Osteoblast (primary cell): ENCODE data around the gene COLEC12. TPM values are rescaled to one million over a fixed set of nuclear protein-coding genes. Genes with fewer than 3 reads are reported as not detected.

Source experiments
- DNase-seq: peaks from one replicate; pipeline ENCODE4 v3.0.0; 2011; ENCODE audit warnings: low spot score, mixed read lengths; ENCODE audit not compliant: insufficient read length; ENCODE audit errors: missing footprints
- H2AFZ ChIP-seq: 2 replicates; pipeline ENCODE4 v1.6.0; 2011; ENCODE audit warnings: mild to moderate bottlenecking, low read length
- H3K27ac ChIP-seq: 2 replicates; pipeline ENCODE4 v1.5.1; 2011; ENCODE audit warnings: mild to moderate bottlenecking, low read depth, low read length, moderate library complexity
- H3K27me3 ChIP-seq: 2 replicates; pipeline ENCODE4 v1.6.0; 2012; ENCODE audit warnings: mild to moderate bottlenecking, control low read depth, inconsistent platforms, low read length, moderate library complexity; ENCODE audit not compliant: insufficient read depth
- H3K36me3 ChIP-seq: 2 replicates; pipeline ENCODE4 v1.5.1; 2011; ENCODE audit warnings: mild to moderate bottlenecking, low read length, control low read depth, moderate library complexity; ENCODE audit not compliant: insufficient read depth
- H3K4me1 ChIP-seq: 2 replicates; pipeline ENCODE4 v1.5.1; 2011; ENCODE audit warnings: mild to moderate bottlenecking, low read length, control low read depth, moderate library complexity; ENCODE audit not compliant: insufficient read depth
- H3K4me2 ChIP-seq: 2 replicates; pipeline ENCODE4 v1.6.0; 2011; ENCODE audit warnings: mild to moderate bottlenecking, low read length; ENCODE audit not compliant: insufficient read depth
- H3K4me3 ChIP-seq: fragments of 200-600 bp; sonication (generic); 3 replicates; pipeline ENCODE4 v1.5.1; 2012; ENCODE audit warnings: mild to moderate bottlenecking, low read length, inconsistent platforms; ENCODE audit not compliant: insufficient read depth
- H3K79me2 ChIP-seq: 2 replicates; pipeline ENCODE4 v1.6.0; 2012; ENCODE audit warnings: mild to moderate bottlenecking, low read length, control low read depth, inconsistent platforms; ENCODE audit not compliant: insufficient read depth
- H3K9me3 ChIP-seq: 2 replicates; pipeline ENCODE4 v1.5.1; 2011; ENCODE audit warnings: low read depth, low read length, control low read depth
- H4K20me1 ChIP-seq: 2 replicates; pipeline ENCODE4 v1.6.0; 2012; ENCODE audit warnings: mild to moderate bottlenecking, low read length, control low read depth; ENCODE audit not compliant: insufficient read depth
- total RNA-seq: library from RNA; depleted of rRNA; stranded (reverse); fragments of >200 nt; gene quantifications from 2 replicates; pipeline ENCODE4 v1.2.3, GENCODE V29; 2012
- TF ChIP-seq, protein P1 (sequence below): IDR thresholded peaks from 2 replicates; pipeline ENCODE4 v1.5.1; 2011; ENCODE audit warnings: mild to moderate bottlenecking, low read depth, low read length, moderate library complexity; ENCODE audit errors: extremely low read depth

The COLEC12 gene
- total RNA-seq, 1 donor = 38.0 TPM

DNA sequence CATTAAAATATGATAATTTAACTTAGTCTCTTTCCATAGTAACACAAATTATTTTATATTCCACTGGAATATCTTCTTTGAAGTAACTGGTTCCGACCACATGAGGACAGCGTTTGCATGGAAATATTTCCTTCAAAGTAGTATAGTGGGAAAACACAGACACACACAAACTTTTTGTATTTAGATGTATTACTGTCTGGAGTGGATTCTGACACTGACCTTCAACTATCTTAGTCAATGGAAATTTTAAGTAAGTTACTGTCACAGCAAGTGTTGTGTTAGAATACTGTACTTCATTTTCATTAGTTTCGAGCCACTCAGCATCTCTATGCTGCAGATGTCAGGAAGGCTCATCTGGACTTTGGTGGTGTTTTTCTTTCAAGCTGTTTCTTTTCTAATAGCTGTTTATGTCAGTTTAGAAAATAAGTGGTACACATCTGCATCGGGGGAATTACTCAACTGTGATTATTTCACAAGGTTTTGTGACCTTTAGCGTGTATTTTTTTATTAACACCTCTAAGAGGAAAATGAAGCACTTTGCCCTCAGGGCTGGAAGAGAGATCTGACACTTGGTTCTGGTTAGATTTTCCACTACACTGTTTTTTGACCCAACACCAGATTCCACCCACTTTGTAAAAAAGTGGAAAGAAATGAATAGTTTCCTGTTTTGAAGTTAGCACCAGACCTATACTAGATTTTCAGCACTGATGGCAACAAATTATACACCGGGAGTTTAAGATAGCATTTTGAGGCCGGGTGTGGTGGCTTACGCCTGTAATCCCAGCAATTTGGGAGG is 213.8 kb downstream of the COLEC12 start:
- no peak overlapping the region for H2AFZ ChIP-seq
- H3K9me3 ChIP-seq = no peaks in the 10 kb centered on the region
- no peaks in the 10 kb centered on the region for H3K36me3 ChIP-seq
- no peak for DNase-seq
- H3K79me2 ChIP-seq = no peaks in the 10 kb centered on the region
- peaks cover 5% of the 10 kb centered on the region for H3K27me3 ChIP-seq
- H4K20me1 ChIP-seq = no peaks in the 10 kb centered on the region
- H3K4me2 ChIP-seq = peak overlapping the region; percentile 17
- no peak overlapping the region for H3K27ac ChIP-seq
- no peaks in the 10 kb centered on the region for H3K4me1 ChIP-seq
- no peak overlapping the region for H3K4me3 ChIP-seq
- TF ChIP-seq, protein P1, sequence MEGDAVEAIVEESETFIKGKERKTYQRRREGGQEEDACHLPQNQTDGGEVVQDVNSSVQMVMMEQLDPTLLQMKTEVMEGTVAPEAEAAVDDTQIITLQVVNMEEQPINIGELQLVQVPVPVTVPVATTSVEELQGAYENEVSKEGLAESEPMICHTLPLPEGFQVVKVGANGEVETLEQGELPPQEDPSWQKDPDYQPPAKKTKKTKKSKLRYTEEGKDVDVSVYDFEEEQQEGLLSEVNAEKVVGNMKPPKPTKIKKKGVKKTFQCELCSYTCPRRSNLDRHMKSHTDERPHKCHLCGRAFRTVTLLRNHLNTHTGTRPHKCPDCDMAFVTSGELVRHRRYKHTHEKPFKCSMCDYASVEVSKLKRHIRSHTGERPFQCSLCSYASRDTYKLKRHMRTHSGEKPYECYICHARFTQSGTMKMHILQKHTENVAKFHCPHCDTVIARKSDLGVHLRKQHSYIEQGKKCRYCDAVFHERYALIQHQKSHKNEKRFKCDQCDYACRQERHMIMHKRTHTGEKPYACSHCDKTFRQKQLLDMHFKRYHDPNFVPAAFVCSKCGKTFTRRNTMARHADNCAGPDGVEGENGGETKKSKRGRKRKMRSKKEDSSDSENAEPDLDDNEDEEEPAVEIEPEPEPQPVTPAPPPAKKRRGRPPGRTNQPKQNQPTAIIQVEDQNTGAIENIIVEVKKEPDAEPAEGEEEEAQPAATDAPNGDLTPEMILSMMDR = peak; percentile 68

DNA sequence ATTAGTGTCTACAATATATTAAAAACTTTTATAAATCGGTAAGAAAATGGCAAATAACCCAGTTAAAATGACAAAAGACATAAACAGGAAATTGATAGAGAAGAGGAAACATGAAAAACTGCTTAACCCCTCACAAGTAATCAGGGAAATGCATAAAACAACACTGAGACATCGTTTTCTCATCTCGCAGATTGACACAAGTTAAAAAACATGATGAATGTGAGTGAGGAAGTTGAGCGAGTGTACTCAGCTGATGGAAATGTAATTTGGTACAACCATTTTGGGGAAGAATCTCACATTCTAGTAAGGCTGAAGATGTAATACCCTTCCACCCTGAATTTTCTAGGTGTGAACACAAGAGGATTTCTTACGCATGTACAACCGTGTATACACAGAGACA is 214.7 kb downstream of the COLEC12 start:
- H3K36me3 ChIP-seq = no peaks in the 10 kb centered on the region
- H3K27ac ChIP-seq = no peak overlapping the region
- no peak overlapping the region for H3K4me3 ChIP-seq
- peak overlapping the region; percentile 17 for H3K4me2 ChIP-seq
- H4K20me1 ChIP-seq = no peaks in the 10 kb centered on the region
- no peaks in the 10 kb centered on the region for H3K9me3 ChIP-seq
- peaks cover 7% of the 10 kb centered on the region for H3K27me3 ChIP-seq
- no peaks in the 10 kb centered on the region for H3K79me2 ChIP-seq
- TF ChIP-seq, protein P1 = no peak
- H2AFZ ChIP-seq = peak overlapping the region; percentile 30
- no peaks in the 10 kb centered on the region for H3K4me1 ChIP-seq
- peak; percentile 10 for DNase-seq

DNA sequence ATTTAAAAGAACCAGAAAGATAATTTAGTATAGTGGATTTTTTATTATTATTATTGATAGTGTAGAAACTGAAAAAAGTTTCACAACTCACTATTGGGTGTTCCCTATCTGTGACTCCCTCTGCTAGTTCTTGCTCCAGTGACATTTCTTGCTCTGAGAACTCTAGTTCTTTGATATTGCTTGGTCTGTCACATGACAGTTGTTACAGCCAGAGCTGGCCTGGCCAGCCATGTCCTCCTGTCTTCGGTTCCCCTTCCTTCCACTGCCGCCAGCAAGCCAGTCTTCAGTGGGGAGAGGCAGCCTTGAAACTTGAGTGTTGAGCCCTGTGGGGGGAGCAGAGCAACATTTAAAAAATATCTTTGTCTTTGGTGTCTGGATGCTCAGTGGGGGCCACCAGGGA is 225.0 kb downstream of the COLEC12 start:
- Histone ChIP-seq H3K4me3 (no peak overlapping the region), H2AFZ (no peak overlapping the region), H3K79me2 (no peaks in the 10 kb centered on the region), H4K20me1 (no peaks in the 10 kb centered on the region), H3K4me1 (no peaks in the 10 kb centered on the region), H3K9me3 (no peaks in the 10 kb centered on the region), H3K4me2 (no peak overlapping the region), H3K27me3 (peaks cover 2% of the 10 kb centered on the region), H3K27ac (no peak overlapping the region), H3K36me3 (no peaks in the 10 kb centered on the region)
- no peak for DNase-seq
- TF ChIP-seq, protein P1 = no peak

DNA sequence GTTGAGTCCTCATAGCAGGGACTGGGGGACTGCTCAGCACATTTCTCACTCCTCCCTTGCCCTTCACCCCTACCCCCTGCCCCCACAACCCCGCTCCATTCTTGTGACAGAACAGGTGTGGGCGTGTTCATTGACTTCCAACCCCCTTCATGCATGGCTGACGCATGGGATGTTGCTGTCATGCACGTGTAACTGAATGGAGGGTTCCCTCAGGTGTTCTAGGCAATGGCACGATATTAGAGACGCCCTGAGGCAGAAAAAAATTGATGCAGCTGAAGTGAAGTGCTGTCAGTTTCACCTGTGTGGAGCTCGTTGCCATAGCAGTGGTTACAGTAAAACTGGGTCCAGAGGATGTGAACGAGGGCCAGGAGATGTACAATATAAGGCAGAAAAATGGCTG is 226.2 kb downstream of the COLEC12 start:
- no peaks in the 10 kb centered on the region for H4K20me1 ChIP-seq
- H3K27me3 ChIP-seq = no peaks in the 10 kb centered on the region
- H3K9me3 ChIP-seq = no peaks in the 10 kb centered on the region
- no peak overlapping the region for H3K27ac ChIP-seq
- DNase-seq = peak; percentile 10
- no peak overlapping the region for H2AFZ ChIP-seq
- H3K4me1 ChIP-seq = no peaks in the 10 kb centered on the region
- H3K36me3 ChIP-seq = no peaks in the 10 kb centered on the region
- no peak overlapping the region for H3K4me3 ChIP-seq
- no peak overlapping the region for H3K4me2 ChIP-seq
- TF ChIP-seq, protein P1 = no peak
- H3K79me2 ChIP-seq = no peaks in the 10 kb centered on the region
